Endothelial cell of umbilical vein (primary cell): ENCODE results near the gene KCNH1.

ENCODE experiments used
- EZH2 ChIP-seq: IDR thresholded peaks from 2 replicates; pipeline ENCODE4 v1.6.1; 2012; ENCODE audit warnings: borderline replicate concordance, low read depth, mild to moderate bottlenecking, moderate library complexity, low read length, inconsistent platforms; ENCODE audit not compliant: severe bottlenecking
- FOS ChIP-seq: IDR thresholded peaks from 2 replicates; pipeline ENCODE4 v1.6.1; 2011; ENCODE audit warnings: mild to moderate bottlenecking, low read length, moderate library complexity, borderline replicate concordance; ENCODE audit not compliant: insufficient read depth
- GATA2 ChIP-seq: IDR thresholded peaks from 2 replicates; pipeline ENCODE4 v1.7.0; 2011; ENCODE audit warnings: low read depth, mild to moderate bottlenecking, moderate library complexity, mixed read lengths, low read length; ENCODE audit not compliant: insufficient read length, insufficient read depth
- JUN ChIP-seq: IDR thresholded peaks from 2 replicates; pipeline ENCODE4 v1.6.1; 2011; ENCODE audit warnings: borderline replicate concordance, low read depth; ENCODE audit not compliant: insufficient read length, insufficient read depth
- MYC ChIP-seq: IDR thresholded peaks from one replicate; pipeline ENCODE4 v1.6.1; 2011; ENCODE audit warnings: mild to moderate bottlenecking, low read depth, low read length
- POLR2A ChIP-seq: IDR thresholded peaks from 2 replicates; pipeline ENCODE4 v1.6.1; 2012; ENCODE audit warnings: low read depth, mild to moderate bottlenecking, control low read depth, low read length
- POLR2AphosphoS5 ChIP-seq: IDR thresholded peaks from 2 replicates; pipeline ENCODE4 v1.6.1; 2012; ENCODE audit warnings: low read depth, mild to moderate bottlenecking, control low read depth, low read length, moderate library complexity; ENCODE audit not compliant: insufficient read depth
- TF ChIP-seq, protein P1 (sequence below), 2 donors: IDR thresholded peaks; 1 replicate in 1 of 2; 2 replicates in 1 of 2; pipeline ENCODE4 v1.5.1; 2011; ENCODE audit warnings: low read length in 2 of 2, mild to moderate bottlenecking in 2 of 2, moderate library complexity in 2 of 2, control low read depth in 1 of 2, inconsistent platforms in 1 of 2, low read depth in 1 of 2; ENCODE audit not compliant: insufficient read depth in 1 of 2; ENCODE audit errors: extremely low read depth in 1 of 2
- TF ChIP-seq, protein P2 (sequence below): IDR thresholded peaks from 2 replicates; pipeline ENCODE4 v1.6.1; 2011; ENCODE audit not compliant: insufficient read depth, insufficient read length

DNA sequence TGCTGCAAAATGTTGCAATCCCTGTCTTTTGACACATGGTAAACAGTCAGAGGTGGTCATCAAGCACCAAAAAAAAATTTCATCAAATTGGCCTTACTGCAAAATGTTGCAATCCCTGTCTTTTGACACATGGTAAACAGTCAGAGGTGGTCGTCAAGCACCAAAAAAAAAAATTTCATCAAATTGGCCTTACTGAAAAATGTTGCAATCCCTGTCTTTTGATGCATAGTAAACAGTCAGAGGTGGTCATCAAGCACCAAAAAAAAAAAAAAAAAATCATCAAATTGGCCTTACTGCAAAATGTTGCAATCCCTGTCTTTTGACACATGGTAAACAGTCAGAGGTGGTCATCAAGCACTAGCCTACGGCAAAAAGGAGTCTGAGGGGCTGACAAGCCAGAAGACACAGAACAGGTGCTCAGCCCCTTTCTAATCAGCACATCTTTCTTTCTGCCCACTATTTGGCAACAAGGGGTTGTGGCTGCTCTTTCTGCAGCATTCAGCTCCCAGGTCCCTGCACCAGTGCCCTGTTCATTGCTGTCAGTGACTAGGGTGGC, 223.8 kb downstream of the KCNH1 start:
- TF ChIP-seq, protein P1, sequence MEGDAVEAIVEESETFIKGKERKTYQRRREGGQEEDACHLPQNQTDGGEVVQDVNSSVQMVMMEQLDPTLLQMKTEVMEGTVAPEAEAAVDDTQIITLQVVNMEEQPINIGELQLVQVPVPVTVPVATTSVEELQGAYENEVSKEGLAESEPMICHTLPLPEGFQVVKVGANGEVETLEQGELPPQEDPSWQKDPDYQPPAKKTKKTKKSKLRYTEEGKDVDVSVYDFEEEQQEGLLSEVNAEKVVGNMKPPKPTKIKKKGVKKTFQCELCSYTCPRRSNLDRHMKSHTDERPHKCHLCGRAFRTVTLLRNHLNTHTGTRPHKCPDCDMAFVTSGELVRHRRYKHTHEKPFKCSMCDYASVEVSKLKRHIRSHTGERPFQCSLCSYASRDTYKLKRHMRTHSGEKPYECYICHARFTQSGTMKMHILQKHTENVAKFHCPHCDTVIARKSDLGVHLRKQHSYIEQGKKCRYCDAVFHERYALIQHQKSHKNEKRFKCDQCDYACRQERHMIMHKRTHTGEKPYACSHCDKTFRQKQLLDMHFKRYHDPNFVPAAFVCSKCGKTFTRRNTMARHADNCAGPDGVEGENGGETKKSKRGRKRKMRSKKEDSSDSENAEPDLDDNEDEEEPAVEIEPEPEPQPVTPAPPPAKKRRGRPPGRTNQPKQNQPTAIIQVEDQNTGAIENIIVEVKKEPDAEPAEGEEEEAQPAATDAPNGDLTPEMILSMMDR (IDR thresholded peaks at IDR 0.05; ENCODE audit: extremely low read depth in 1 of 2, insufficient read depth in 1 of 2, low read depth in 1 of 2, low read length in 2 of 2): no peak
- TF ChIP-seq FOS: no peak
- no peak for TF ChIP-seq POLR2A
- TF ChIP-seq EZH2: no peak
- TF ChIP-seq GATA2: no peak
- TF ChIP-seq, protein P2, sequence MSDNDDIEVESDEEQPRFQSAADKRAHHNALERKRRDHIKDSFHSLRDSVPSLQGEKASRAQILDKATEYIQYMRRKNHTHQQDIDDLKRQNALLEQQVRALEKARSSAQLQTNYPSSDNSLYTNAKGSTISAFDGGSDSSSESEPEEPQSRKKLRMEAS: no peak
- no peak for TF ChIP-seq JUN
- no peak for TF ChIP-seq POLR2AphosphoS5
- TF ChIP-seq MYC: no peak
